ENCODE measurements around the gene MFSD2A. TPM values are rescaled to one million over a fixed set of nuclear protein-coding genes. Genes with fewer than 3 reads are reported as not detected.

Gene MFSD2A
- total and polyA plus RNA-seq, 9 of the 15 experiments (the other 6 are each of a cell fraction or from before 2014, with no cell fraction given), result 0.06 to 0.40 (median 0.15) TPM; not detected in 4

- Histone ChIP-seq H3K9me1 (ENCODE audit: control insufficient read depth, insufficient read depth, low read length) (no peaks in the 10 kb centered on the region), H4K20me1 (replicated peaks; ENCODE audit: control insufficient read depth, insufficient read depth, low read length) (no peaks in the 10 kb centered on the region), H3K4me2 (ENCODE audit: insufficient read depth, low read length) (no peak overlapping the region), H3K27me3 (ENCODE audit: control insufficient read depth in 2 of 2, insufficient read depth in 2 of 2, low read length in 2 of 2) (peaks cover 12 to 24% of the 10 kb centered on the region in 2 experiments), H3K4me3 (no peak overlapping the region), H3K4me1 (replicated peaks in 1 of 2; ENCODE audit: control insufficient read depth in 2 of 2, insufficient read depth in 2 of 2, low read length in 2 of 2) (peaks cover 0 to 6% of the 10 kb centered on the region in 2 experiments; a peak in 3 of 5 replicates), H3K79me2 (ENCODE audit: control insufficient read depth, insufficient read depth, low read length) (no peaks in the 10 kb centered on the region), H2AFZ (ENCODE audit: low read depth, low read length) (no peak overlapping the region), H3K36me3 (ENCODE audit: control insufficient read depth, insufficient read depth, low read length) (no peaks in the 10 kb centered on the region), H3K27ac (ENCODE audit: extremely low read depth, low read depth, low read length) (no peak overlapping the region), H3K9ac (ENCODE audit: insufficient read depth in 1 of 2, low read depth in 2 of 2, low read length in 2 of 2) (no peak overlapping the region), H3K9me3 (replicated peaks; ENCODE audit: control insufficient read depth, insufficient read depth, low read depth, low read length) (no peaks in the 10 kb centered on the region)
- CTCF ChIA-PET (ENCODE audit: low intra/inter-chr PET ratio), result no interaction called here
- TF ChIP-seq SIRT6 (IDR thresholded peaks at IDR 0.05; ENCODE audit: low read depth, low read length), result no peak
- TF ChIP-seq ZNF518B (CRISPR knock-in tag; IDR thresholded peaks at IDR 0.05), result no peak
- no peak for TF ChIP-seq JUND (IDR thresholded peaks at IDR 0.05; ENCODE audit: borderline replicate concordance, low read depth, low read length)
- TF ChIP-seq JUND (tag; IDR thresholded peaks at IDR 0.05; ENCODE audit: borderline replicate concordance, low read depth, low read length), result no peak
- TF ChIP-seq FOXP1 (CRISPR knock-in tag; IDR thresholded peaks at IDR 0.05), result no peak
- DNase-seq (ENCODE audit: extremely low read depth in 1 of 4, low spot score in 3 of 4) (no peak), ATAC-seq (no peak), FAIRE-seq (no peak)
- WGBS (ENCODE audit: insufficient coverage, low coverage, missing lambda C conversion rate), result 2% methylated on average over 4 of the region's 4 CpGs
- POLR2A ChIA-PET, result interaction anchor here (0.6 to 1.1 kb wide), 5 partner anchors 10 to 155 kb away, joined by 3 to 4 read pairs (median 3); no protein-coding TSS in a partner anchor
- intact Hi-C loops (cut with micrococcal nuclease) (no loop called here), in situ Hi-C loops (cut with MboI) (no loop called here)
- no TSS peak for BruUV-seq (replicated peaks)
Observed at GRCh38 chr1:39947260-39947659, 7.7 kb upstream of the MFSD2A start.

All from K562 (cell line).